Mucosa of stomach (tissue), 1 donor: Measurements from ENCODE around the gene LSP1.

Experiments used
- H3K27me3 ChIP-seq: one replicate; pipeline ENCODE4 v1.7.0; 2013; ENCODE audit warnings: mild to moderate bottlenecking, low read length; ENCODE audit not compliant: control insufficient read depth, insufficient read depth
- H3K36me3 ChIP-seq: one replicate; pipeline ENCODE4 v1.7.0; 2013; ENCODE audit warnings: low read length; ENCODE audit not compliant: control insufficient read depth, insufficient read depth
- H3K4me1 ChIP-seq: one replicate; pipeline ENCODE4 v1.7.0; 2013; ENCODE audit warnings: mild to moderate bottlenecking, low read length; ENCODE audit not compliant: control insufficient read depth, insufficient read depth
- H3K4me3 ChIP-seq: one replicate; pipeline ENCODE4 v1.7.0; 2013; ENCODE audit warnings: low read length
- H3K9ac ChIP-seq: one replicate; pipeline ENCODE4 v1.7.0; 2013; ENCODE audit warnings: mild to moderate bottlenecking, low read length, moderate library complexity
- H3K9me3 ChIP-seq: one replicate; pipeline ENCODE4 v1.7.0; 2013; ENCODE audit warnings: mild to moderate bottlenecking, low read length, moderate library complexity; ENCODE audit not compliant: control insufficient read depth
- donor health status: Pancreatic carcinoma.

Gene LSP1

DNA sequence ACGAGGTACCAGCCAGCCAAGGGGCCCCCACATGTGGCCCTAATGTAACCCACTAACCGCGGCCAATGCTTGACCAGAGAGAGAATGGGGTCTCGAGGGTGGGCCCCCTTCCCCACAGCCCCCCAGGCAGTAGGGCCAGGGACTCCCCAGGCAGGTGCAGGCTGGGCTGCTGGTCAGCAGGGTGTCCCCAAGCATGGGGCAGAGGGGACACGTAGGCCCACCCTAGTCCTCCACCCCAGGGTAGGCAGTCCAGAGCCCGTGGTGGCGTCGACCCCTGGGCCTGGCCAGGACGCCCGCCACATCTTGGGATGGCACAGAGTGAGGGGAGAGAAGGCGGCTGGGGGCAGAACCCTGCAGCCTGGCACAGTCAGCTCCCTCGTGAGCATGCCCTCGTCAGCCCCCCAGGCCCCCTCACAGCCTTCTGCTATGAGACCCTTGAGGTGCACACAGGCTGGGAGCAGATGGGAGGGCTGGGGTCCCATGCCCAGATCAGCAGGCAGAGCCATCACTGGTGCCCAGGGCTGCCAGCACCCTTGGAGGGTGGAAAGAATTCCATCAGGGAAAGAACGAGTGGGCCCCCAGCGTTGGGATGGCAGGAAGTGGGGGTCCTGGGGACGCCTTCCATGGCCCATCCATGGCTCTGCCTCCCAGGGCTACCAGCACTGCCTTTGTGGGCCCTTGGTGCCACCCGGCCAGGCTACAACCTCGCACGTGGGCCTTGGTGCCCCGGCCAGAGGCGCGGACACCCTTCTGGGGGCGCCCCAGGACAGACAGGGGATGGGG lies 72.7 kb downstream of the LSP1 start:
- no peak overlapping the region for H3K4me3 ChIP-seq
- peaks cover 6% of the 10 kb centered on the region for H3K27me3 ChIP-seq
- no peaks in the 10 kb centered on the region for H3K9me3 ChIP-seq
- H3K9ac ChIP-seq: no peak overlapping the region
- H3K36me3 ChIP-seq: no peaks in the 10 kb centered on the region
- H3K4me1 ChIP-seq: no peaks in the 10 kb centered on the region

DNA sequence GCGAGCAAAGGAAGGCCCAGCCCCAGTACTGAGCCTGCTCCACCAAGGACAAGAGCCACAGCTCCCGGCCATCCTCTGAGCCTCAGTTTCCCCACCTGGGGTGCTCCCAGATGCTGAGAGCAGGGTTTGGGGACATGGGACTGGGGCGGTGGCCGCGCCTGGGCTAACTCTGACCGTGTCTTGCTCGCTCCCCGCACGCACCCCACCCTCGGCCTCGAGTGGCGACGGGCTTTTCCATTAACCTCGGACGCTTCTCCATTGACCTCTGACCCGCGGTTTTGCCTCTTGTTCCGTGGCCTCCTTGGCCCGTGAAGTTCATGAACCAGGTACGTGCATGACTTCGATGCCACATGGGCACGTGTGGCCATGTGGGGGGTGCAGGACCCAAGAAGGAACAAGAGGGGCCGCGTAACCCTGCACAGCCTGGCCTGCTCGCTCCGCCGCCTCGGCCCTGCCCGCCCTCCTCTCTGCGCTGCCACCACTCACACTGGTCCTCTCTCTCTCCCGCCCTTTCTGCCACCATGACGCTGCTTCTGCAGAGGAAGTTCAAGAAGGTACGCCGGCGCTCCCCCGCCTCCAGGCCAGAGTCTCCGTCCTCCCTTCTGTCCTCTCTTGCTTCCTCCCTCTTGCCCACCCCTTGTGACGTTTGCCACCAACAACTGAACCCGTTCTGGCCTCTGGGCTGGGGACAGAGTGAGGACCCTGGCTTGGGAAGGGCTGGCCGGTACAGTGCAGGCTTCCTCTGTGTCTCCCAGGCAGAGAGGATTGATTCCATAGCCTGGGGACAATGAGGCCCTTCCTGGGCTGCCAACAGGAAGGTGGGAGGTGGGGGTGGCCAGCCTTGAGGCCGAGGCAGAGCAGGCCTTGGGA lies 73.5 kb downstream of the LSP1 start:
- Histone ChIP-seq H3K4me1 (no peaks in the 10 kb centered on the region), H3K4me3 (no peak overlapping the region), H3K36me3 (no peaks in the 10 kb centered on the region), H3K9ac (no peak overlapping the region), H3K9me3 (no peaks in the 10 kb centered on the region), H3K27me3 (peaks cover 6% of the 10 kb centered on the region)

DNA sequence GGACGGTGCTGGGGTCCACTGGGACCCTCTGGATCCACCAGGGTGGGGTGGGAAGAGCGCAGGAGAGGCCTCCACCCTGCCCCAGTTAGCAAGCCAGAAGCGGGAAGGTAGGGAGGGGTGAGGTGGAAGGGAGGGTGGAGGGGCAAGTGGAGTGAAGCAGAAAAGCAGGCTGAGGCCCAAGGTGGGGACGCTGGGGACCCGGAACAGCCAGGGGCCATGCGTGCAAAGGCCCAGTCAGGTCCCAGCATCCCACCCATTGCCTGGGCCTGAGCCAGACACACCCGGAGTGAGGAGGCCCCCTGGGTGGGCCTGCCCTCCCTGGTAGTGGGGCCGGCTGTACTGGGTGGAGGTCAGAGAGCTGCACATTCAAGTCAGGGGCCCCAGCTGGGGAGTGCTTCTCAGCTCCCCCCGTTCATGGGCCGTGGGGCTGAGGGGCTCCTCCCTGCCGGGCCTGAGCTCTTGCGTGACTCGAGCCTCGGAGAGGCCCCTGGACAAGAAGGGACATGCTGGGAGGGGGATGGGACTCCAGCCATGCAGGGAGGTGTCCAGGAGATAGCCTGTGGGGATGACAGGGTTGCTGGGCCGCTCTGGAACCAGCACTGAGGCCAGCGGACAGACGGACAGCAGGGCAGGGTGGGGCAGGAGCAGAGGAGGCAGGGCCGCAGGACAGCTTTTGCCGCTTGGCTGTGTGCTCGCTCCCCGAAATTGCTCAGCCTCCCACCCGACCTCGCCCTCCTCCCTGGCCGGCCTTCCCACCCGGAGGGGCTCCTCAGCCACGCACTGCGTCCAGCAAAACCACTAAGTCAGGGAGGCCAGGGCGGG lies 74.4 kb downstream of the LSP1 start:
- Histone ChIP-seq H3K4me3 (no peak overlapping the region), H3K9ac (no peak overlapping the region), H3K9me3 (no peaks in the 10 kb centered on the region), H3K36me3 (no peaks in the 10 kb centered on the region), H3K4me1 (no peaks in the 10 kb centered on the region), H3K27me3 (peaks cover 6% of the 10 kb centered on the region)

DNA sequence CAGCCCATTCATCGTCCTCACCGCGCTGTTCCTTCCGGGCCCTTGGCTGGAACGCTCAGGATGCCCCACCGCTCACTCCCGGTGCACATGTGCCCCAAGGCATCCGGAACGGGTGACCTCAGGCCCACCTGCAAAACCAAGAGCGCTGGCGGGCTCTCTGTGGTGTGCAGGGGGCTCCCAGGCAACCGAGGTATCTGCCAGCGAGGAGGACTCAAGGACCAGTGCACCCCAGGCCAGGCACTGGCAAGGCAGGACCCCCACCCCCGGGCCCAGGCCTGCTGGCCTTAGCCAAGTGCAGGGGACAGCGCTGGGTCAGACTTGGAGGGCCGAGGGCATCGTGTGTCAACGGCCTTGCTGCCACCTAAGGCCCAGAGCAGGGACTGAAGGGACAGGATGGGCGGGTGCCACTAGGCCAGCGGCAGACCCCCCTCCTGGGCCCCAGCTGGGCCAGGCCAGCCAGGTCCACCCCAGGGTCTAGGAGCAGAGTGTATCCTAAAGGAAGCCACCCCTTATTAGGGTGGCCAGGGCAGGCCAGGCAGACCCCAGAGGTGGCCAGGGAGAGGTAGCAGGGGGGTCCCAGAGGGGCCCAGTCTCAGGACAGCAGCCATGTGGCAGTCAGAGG lies 75.1 kb downstream of the LSP1 start:
- Histone ChIP-seq H3K4me3 (no peak overlapping the region), H3K27me3 (peaks cover 6% of the 10 kb centered on the region), H3K9ac (no peak overlapping the region), H3K9me3 (no peaks in the 10 kb centered on the region), H3K4me1 (no peaks in the 10 kb centered on the region), H3K36me3 (no peaks in the 10 kb centered on the region)

- Histone ChIP-seq H3K27me3 (peaks cover 6% of the 10 kb centered on the region), H3K36me3 (no peaks in the 10 kb centered on the region), H3K4me1 (no peaks in the 10 kb centered on the region), H3K9ac (no peak overlapping the region), H3K4me3 (no peak overlapping the region), H3K9me3 (no peaks in the 10 kb centered on the region)
Measured at GRCh38 chr11:1928470-1928890, 75.6 kb downstream of the LSP1 start.

- Histone ChIP-seq H3K9ac (no peak overlapping the region), H3K4me3 (no peak overlapping the region), H3K36me3 (no peaks in the 10 kb centered on the region), H3K4me1 (no peaks in the 10 kb centered on the region), H3K9me3 (no peaks in the 10 kb centered on the region), H3K27me3 (peaks cover 6% of the 10 kb centered on the region)
Measured at GRCh38 chr11:1928891-1929541, 76.1 kb downstream of the LSP1 start.

GRCh38 chr11:1929621-1930461 lies 77.0 kb downstream of the LSP1 start:
- H3K9me3 ChIP-seq: no peaks in the 10 kb centered on the region
- peaks cover 2% of the 10 kb centered on the region for H3K27me3 ChIP-seq
- H3K9ac ChIP-seq: no peak overlapping the region
- H3K36me3 ChIP-seq: no peaks in the 10 kb centered on the region
- no peak overlapping the region for H3K4me3 ChIP-seq
- no peaks in the 10 kb centered on the region for H3K4me1 ChIP-seq

GRCh38 chr11:1930462-1930830 lies 77.6 kb downstream of the LSP1 start:
- Histone ChIP-seq H3K4me1 (no peaks in the 10 kb centered on the region), H3K4me3 (no peak overlapping the region), H3K36me3 (no peaks in the 10 kb centered on the region), H3K9ac (no peak overlapping the region), H3K27me3 (peaks cover 2% of the 10 kb centered on the region), H3K9me3 (no peaks in the 10 kb centered on the region)

DNA sequence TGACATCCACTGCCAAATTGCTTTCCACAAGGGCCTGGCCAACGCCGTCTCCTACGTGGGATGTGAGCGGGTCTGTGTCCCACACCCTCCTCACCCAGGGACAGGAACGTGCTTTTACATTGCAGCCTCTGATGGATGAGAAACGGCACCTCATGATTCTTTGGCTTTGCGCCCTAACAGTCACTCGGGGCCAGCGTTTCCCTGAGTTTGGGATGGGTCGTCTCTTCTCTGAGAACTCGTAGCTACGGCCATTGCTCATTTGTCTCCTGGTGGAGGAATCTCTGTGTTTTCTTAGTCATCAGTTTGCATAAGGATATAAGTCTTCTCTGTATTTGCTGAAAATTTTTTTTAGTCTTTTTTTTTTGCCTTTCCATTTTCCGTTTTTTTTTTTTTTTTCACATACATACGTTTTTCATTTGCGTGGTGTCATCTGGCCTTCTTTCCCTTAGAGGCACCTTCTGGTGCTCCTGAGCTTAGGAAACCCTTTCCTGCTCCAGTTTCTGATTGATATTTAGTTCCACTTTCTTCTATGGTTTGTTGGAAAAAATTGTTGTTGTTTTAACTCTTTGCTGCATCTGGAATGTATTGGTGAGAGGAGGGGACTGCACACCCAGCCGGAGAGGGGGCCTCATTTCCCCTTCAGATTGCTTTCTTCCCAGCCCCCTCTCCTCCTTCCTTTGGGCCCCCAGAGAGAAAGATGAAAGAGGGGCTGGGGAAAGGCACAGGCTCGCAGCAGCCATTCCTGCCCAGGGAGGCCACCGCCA lies 78.6 kb downstream of the LSP1 start:
- H3K27me3 ChIP-seq: no peaks in the 10 kb centered on the region
- no peaks in the 10 kb centered on the region for H3K4me1 ChIP-seq
- no peak overlapping the region for H3K9ac ChIP-seq
- no peak overlapping the region for H3K4me3 ChIP-seq
- H3K36me3 ChIP-seq: no peaks in the 10 kb centered on the region
- H3K9me3 ChIP-seq: no peaks in the 10 kb centered on the region

GRCh38 chr11:1932105-1932480 lies 79.2 kb downstream of the LSP1 start:
- Histone ChIP-seq H3K27me3 (no peaks in the 10 kb centered on the region), H3K36me3 (no peaks in the 10 kb centered on the region), H3K4me1 (no peaks in the 10 kb centered on the region), H3K9me3 (no peaks in the 10 kb centered on the region), H3K4me3 (no peak overlapping the region), H3K9ac (no peak overlapping the region)
